Ovary (tissue), 9 donors: Measurements from ENCODE around the gene HECTD4. TPM values are rescaled to one million over a fixed set of nuclear protein-coding genes. Genes with fewer than 3 reads are reported as not detected.
"Not testable (repeated sequence)": the region's sequence is repeated elsewhere in the genome, so short reads cannot be mapped to it uniquely, and the experiment has no call there.

ENCODE experiments used
- DNase-seq, 5 donors: peaks; one replicate each; pipeline ENCODE4 v3.0.0-alpha.2; 2019 to 2020
- H3K27ac ChIP-seq, 2 donors: fragments of 200-600 bp; one replicate each; pipeline versions ENCODE4 v1.5.1 to v1.8.0; 2019 to 2022
- H3K27me3 ChIP-seq: fragments of 200-600 bp; one replicate; pipeline ENCODE4 v1.8.0; 2022
- H3K36me3 ChIP-seq: fragments of 200-600 bp; sonication (generic); one replicate; pipeline ENCODE4 v1.5.1; 2019
- H3K4me1 ChIP-seq: one replicate; pipeline ENCODE4 v1.8.1; 2013; ENCODE audit warnings: mild to moderate bottlenecking, moderate library complexity; ENCODE audit not compliant: insufficient read depth
- H3K4me3 ChIP-seq: fragments of 200-600 bp; sonication (generic); one replicate; pipeline ENCODE4 v1.5.1; 2017
- H3K9me3 ChIP-seq, 2 donors: fragments of 200-600 bp in 1 of 2; sonication (generic) in 1 of 2; one replicate each; pipeline versions ENCODE4 v1.5.1 to v1.8.1; 2013 to 2019; ENCODE audit warnings: mild to moderate bottlenecking in 1 of 2, moderate library complexity in 1 of 2
- CTCF ChIP-seq, 3 donors: fragments of 450-650 bp in 2 of 3; fragments of 200-600 bp in 1 of 3; IDR thresholded peaks; one replicate each; pipeline versions ENCODE4 v1.5.1 to v1.8.0; 2016 to 2022; ENCODE audit warnings: antibody characterized with exemption in 3 of 3, mild to moderate bottlenecking in 1 of 3
- EP300 ChIP-seq: sonication (generic); formaldehyde crosslinking; IDR thresholded peaks from one replicate; pipeline ENCODE4 v1.6.1; 2017; ENCODE audit warnings: antibody characterized with exemption
- POLR2A ChIP-seq: fragments of 450-650 bp; IDR thresholded peaks from one replicate; pipeline ENCODE4 v1.6.1; 2017; ENCODE audit warnings: antibody characterized with exemption, mild to moderate bottlenecking, moderate library complexity
- WGBS, 3 donors: extraction: QIAGEN DNeasy Blood & Tissue Kit in 1 of 3; methylation state at CpG; one replicate each; pipeline versions ENCODE4 v1.1.5 to v1.1.7; 2013 to 2017; 5-methylcytosine and 5-hydroxymethylcytosine counted together
- intact Hi-C, 4 donors: fragments of 100-400 bp; cut with DNase I; formaldehyde crosslinking; loops; one replicate each; pipeline versions ENCODE4 v1.11.0 to v1.15.1; 2022 to 2023
- polyA plus RNA-seq, 2 donors: library from polyadenylated mRNA; stranded (reverse); fragments of 200-250 nt in 1 of 2; fragments of 350-450 nt in 1 of 2; fragmentation: Illumina TruSeq in 1 of 2; extraction: RNeasy Lipid Tissue Mini Kit (QIAGEN cat#74804) in 1 of 2; gene quantifications; one replicate each; pipeline ENCODE4 v1.2.3, GENCODE V29; 2013 to 2014
- total RNA-seq, 7 donors: library from RNA; depleted of rRNA in 2 of 7; stranded (reverse); fragments of >200 nt in 2 of 7; fragmentation: NEBNext Ultra II Directional in 3 of 7; extraction: Animal tissue kit (Norgen Biotek cat#: 25700) in 3 of 7; gene quantifications; one replicate each; pipeline versions ENCODE4 v1.1.0 to v1.2.4, GENCODE V29; 2016 to 2023
- donor health status: DM: no; HTN: no; CAD: no; lungs with moderate emphysema.
- donor health status: DM: no; HTN: no; CAD: no.
- donor health status: Bipolar disorder and iron deficiency.
- donor health status: DM: yes; HTN: yes; CAD: no.
- donor health status: DM: no; HTN: no; CAD: no.
- donor health status: DM: yes; HTN: yes; CAD: no.

The HECTD4 gene
- total and polyA plus RNA-seq, 9 donors: 12.3 to 47.3 (median 34.9) TPM

GRCh38 chr12:112160611-112161010 lies 221.6 kb downstream of the HECTD4 start:
- Histone ChIP-seq H3K36me3 (no peaks in the 10 kb centered on the region), H3K4me1 (no peaks in the 10 kb centered on the region), H3K9me3 (peaks cover 0 to 7% of the 10 kb centered on the region in 2 donors), H3K27me3 (no peaks in the 10 kb centered on the region), H3K4me3 (no peak overlapping the region), H3K27ac (no peak overlapping the region)
- 90 to 95% (median 93%) methylated on average over 6 of the region's 6 CpGs for WGBS, 3 donors
- no peak for TF ChIP-seq POLR2A
- TF ChIP-seq CTCF (IDR thresholded peaks at IDR 0.05): no peak
- TF ChIP-seq EP300: no peak
- DNase-seq: no peak
- intact Hi-C loops: loop anchor here in 1 of 4 donors (10.0 kb wide), 1 partner anchor 216 kb away; no protein-coding TSS in a partner anchor

- no peaks in the 10 kb centered on the region for H3K36me3 ChIP-seq
- H3K27me3 ChIP-seq: no peaks in the 10 kb centered on the region
- no peak overlapping the region for H3K4me3 ChIP-seq
- no peak overlapping the region for H3K27ac ChIP-seq
- DNase-seq: no peak
- intact Hi-C loops: no loop called here
- TF ChIP-seq POLR2A: no peak
- no peak for TF ChIP-seq EP300
- no peak for TF ChIP-seq CTCF (IDR thresholded peaks at IDR 0.05)
- no peaks in the 10 kb centered on the region for H3K4me1 ChIP-seq
- WGBS, 3 donors: 98% methylated on average over 6 of the region's 6 CpGs
- peaks cover 0 to 7% of the 10 kb centered on the region in 2 donors for H3K9me3 ChIP-seq
Observed at GRCh38 chr12:112159146-112159541, 223.1 kb downstream of the HECTD4 start.

DNA sequence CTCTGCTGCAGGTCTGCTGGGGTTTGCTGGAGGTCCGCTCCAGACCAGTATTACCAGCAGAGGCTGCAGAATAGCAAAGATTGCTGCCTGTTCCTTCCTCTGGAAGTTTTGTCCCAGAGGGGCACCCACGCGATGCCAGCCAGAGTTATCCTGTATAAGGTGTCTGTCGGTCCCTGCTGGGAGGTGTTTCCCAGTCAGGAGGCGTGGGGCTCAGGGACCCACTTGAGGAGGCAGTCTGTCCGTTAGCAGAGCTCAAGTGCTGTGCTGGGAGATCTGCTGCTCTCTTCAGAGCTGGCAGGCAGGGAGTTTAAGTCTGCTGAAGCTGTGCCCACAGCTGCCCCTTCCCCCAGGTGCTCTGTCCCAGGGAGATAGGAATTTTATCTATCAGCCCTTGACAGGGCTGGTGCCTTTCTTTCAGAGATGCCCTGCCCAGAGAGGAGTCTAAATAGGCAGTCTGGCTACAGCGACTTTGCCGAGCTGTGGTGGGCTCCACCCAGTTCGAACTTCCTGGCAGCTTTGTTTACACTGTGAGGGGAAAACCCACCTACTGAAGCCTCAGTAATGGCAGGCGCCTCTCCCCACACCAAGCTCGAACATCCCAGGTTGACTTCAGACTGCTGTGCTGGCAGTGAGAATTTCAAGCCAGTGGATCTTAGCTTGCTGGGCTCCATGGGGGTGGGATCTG lies 223.6 kb downstream of the HECTD4 start:
- H3K4me3 ChIP-seq, H3K4me1 ChIP-seq, H3K36me3 ChIP-seq, DNase-seq, H3K27me3 ChIP-seq, intact Hi-C loops, H3K9me3 ChIP-seq, H3K27ac ChIP-seq: not testable (repeated sequence)
- WGBS, 3 donors: 93 to 99% (median 97%) methylated on average over 11 of the region's 11 CpGs

DNA sequence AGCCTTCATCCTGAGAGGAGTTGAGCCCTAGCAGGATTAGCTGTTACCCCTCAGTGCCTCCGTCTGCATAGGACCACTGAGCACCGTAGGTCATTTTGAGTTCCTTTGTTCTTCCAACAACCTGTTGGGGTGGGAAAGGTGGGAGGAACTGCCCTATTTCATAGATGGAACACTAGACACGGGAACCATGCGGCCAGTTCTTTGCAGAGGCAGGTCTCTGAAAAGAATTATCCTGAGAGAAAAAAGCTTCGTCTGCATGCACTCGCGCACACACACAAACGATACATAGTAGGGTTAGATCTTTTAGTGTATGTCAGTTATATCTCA lies 228.4 kb downstream of the HECTD4 start:
- Histone ChIP-seq H3K27me3 (no peaks in the 10 kb centered on the region), H3K4me1 (no peaks in the 10 kb centered on the region), H3K4me3 (no peak overlapping the region), H3K27ac (no peak overlapping the region), H3K36me3 (no peaks in the 10 kb centered on the region), H3K9me3 (peaks cover 0 to 6% of the 10 kb centered on the region in 2 donors)
- intact Hi-C loops: no loop called here
- 84 to 90% (median 89%) methylated on average over 8 of the region's 8 CpGs for WGBS, 3 donors
- no peak for TF ChIP-seq POLR2A
- no peak for TF ChIP-seq CTCF (IDR thresholded peaks at IDR 0.05)
- no peak for TF ChIP-seq EP300
- DNase-seq: no peak

DNA sequence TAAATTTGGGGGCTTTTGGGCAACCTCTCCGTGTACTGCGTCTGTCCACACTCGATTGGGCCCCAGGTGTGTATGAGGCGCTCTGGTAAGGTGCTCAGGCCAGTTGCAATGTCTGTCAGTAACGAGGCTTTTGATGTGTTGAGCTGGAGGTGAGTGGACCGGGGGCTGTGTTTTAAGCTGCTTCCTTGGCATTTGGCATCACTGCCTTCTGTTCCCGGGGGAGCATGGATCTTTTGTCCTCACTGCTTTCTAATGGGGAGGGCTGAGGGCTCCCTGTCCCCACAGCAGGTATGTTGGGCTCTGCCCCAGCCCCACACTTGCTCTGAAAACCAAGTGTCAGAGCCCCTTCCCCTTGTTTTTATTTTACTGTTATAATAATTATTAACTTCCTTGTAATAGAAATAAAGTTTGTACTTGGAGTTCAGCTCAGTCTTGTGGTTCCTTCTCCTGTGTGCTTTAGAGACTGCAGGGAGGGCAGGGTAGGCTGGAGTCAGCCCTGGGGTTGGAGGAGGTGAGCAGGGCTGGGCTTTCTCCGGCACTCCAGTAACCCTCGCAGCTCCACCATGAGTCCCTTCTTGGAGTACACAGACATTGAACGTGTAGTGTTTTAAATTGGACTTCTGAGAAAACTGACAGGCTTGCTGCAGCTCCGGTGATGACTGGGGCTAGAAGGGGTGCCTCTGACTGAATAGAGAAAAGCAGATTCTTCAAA lies 228.9 kb downstream of the HECTD4 start:
- intact Hi-C loops: no loop called here

More for the DNA sequence above, 228.9 kb downstream of the HECTD4 start:
- peaks cover 0 to under 1% of the 10 kb centered on the region in 2 donors for H3K9me3 ChIP-seq
- 69 to 75% (median 75%) methylated on average over 11 of the region's 11 CpGs for WGBS, 3 donors
- H3K4me1 ChIP-seq: no peaks in the 10 kb centered on the region
- no peaks in the 10 kb centered on the region for H3K36me3 ChIP-seq
- TF ChIP-seq POLR2A (no peak), CTCF (IDR thresholded peaks at IDR 0.05) (no peak), EP300 (no peak)
- H3K27ac ChIP-seq: no peak overlapping the region
- no peak for DNase-seq
- no peaks in the 10 kb centered on the region for H3K27me3 ChIP-seq
- no peak overlapping the region for H3K4me3 ChIP-seq
